GM19438 (cell line): ENCODE data around the gene MRPS17.
"Not testable (repeated sequence)": the region's sequence is repeated elsewhere in the genome, so short reads cannot be mapped to it uniquely, and the experiment has no call there.

Experiments
- ATAC-seq: cut with Tn5 transposase; IDR thresholded peaks from one replicate; pipeline ENCODE4 v1.9.1; 2021; ENCODE audit warnings: low read depth; ENCODE audit not compliant: unreplicated experiment

Gene MRPS17

DNA sequence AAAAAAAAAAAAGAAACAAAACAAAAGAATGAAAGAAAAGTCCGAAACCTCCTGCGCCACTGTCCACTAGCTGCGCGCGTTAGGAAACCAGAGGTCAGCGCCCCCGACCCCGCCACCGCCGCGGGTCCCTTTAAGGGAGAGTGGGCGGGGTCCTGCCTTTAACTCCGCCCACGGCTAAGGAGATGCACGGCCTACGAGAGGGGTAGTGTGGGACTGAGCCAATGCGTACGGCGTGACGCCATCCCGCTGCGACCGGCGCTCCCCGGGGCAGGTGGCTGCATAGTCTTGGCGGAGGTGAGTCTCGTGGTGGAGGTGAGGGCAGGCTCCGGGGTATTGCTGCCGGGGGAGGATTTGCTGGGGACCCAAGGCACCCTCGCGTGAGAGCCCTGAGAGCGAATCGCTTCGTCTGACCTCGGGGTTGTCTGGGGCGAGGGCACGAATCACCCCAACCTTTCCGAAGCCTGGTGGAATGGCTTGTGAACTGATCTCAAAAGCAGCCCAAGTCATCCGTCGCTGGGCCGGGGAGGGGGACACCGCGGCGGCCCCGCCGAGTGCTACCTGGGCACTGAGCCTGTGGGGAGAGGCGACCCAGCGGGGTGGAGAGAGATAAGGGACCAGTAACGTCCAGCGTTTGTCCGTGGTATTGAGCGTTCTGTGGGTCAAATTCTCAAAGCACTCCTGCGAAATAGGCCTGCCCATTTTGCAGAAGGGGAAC lies at the start of gene MRPS17:
Gene MRPS17, plus strand, starts transcription at position 241 of the 715 bp plus-strand sequence. CDS start 1,319 bp downstream, outside the sequence.
- peak; percentile 100 for ATAC-seq

DNA sequence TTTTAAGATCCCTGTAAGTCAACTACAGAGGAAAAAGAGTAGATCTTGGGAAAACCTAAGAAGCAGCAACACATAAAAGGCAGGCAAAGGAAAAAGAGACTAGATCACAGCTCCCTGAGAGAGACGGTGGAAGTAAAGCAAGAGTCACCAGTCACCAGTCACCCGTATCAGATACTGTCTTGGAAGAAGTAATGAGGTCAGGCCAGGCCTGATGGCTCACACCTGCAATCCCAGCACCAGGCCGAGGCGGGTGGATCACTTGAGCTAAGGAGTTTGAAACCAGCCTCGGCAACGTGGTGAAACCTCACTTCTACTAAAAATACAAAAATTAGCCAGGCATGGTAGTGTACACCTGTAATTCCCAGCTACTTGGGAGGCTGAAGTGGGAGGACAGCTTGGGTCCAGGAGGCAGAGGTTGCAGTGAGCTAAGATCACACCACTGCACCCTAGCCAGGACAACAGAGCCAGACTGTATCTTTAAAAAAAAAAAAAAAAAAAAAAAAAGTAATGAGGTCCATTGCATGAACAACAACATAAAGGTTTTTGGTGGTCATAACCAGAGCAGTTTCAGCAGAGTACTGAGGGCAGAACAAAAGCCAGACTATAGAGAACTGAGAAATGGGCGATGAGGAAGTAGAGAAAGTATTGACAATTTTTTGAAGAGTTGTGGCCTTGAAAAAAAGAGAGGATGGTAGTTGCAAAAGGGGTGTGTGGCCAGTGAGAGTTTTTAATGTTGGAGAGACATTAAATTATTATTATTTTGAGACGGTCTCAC lies 47.5 kb upstream of the MRPS17 start:
- ATAC-seq, result no peak

DNA sequence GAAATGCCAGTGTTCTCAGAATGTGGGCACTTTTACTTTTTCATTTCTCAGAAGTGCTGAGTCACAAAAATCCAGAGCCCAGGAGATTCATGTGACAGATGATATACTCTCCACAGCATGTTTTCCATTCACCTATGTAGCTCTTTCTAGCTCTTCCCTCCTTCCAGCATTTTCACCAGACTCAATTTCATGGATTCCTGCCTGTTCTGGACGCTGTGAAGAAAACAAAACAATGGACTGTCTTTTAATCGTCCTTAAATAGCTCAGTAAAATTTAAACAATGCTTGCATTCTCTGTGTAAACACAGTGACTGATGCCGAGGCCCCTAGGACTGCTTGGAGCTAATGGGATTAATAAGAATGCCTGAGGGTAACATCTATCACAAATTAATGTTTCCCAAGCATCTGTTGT lies 38.9 kb upstream of the MRPS17 start:
- ATAC-seq, result no peak

DNA sequence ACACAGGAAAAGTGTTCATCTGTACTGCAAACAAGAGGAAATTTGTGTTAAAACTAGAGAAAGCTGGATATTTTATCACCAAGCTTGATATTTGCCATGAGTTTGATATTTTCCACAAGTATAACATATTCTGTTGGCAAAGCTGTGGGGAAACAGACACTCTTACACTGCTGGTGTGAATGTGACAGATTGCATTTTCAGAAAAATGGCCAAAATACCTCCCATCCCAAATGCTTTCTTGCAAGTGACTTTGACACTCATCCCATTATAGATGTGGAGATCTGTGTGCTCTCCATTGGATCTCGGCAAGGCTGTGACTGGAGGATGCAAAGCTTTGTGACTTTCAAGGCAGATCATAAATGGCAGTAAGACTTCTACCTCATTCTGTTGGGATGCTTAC lies 33.9 kb upstream of the MRPS17 start:
- no peak for ATAC-seq

DNA sequence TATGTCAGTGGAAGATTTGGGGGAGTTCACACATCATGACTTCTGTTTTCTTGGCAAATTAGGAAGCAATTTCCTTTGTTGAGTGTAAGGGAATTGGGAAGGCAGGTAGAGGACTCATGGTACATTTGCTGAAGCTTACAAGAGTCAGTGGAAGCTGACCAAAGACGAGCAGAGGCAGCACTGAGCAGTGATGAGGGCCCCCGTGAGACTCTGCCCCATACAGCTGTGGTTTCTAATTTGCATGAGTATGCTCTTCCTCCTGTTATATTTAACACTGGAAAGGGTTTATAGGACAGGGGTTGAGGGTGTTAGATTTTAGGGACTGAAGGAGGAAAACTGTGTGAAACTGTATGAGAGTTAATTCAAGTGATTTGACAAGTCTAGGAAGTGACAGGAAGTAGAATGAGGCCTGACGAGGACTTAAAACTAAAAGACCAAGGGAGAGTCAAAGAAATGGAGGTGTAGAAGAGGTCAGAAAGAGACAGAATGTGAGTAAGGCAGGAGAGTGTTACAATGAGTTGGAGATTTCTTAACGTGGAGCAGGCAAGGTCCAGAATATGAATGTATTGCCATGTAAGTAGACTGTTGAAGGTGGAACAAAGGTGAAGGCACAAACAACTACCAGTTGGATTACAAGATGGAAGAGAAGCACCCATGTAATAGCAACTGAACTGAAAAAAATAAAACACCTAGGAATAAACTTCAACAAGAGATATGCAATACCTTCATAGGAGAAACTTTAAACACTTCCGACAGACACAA lies 23.5 kb upstream of the MRPS17 start:
- no peak for ATAC-seq

DNA sequence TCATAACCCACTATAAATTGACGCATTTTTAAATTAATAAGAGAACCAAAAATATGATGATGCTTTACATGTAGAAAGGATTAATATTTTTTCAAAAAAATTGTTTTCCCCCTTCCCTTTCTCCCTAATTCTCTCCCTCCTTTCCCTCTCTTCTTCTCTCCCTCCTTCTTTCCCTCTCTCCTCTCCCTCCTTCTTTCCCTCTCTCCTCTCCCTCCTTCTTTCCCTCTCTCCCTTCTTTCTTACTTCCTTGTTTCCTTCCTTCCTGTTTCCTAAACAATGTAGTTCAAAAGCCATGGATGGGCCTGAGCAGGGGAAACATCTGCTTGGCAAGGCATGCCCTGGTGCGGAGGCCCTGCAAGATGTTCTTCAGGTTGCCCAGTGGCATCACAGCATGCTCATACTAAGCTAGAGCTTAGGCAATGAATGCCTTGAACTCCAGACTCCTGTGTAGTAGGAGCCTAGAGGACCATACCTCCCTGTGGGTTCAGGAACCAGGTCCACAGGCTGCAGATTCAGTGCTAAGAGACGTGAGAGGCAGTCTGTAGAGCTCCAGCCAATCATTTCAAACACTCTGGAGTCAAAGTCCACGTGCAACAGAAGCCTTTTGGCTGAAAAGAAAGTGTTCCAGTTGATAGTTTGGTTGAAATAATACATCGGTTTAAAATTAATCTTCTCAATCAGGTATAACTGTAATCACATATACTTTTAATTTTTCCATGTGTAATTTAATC lies 20.1 kb upstream of the MRPS17 start:
- no peak for ATAC-seq

DNA sequence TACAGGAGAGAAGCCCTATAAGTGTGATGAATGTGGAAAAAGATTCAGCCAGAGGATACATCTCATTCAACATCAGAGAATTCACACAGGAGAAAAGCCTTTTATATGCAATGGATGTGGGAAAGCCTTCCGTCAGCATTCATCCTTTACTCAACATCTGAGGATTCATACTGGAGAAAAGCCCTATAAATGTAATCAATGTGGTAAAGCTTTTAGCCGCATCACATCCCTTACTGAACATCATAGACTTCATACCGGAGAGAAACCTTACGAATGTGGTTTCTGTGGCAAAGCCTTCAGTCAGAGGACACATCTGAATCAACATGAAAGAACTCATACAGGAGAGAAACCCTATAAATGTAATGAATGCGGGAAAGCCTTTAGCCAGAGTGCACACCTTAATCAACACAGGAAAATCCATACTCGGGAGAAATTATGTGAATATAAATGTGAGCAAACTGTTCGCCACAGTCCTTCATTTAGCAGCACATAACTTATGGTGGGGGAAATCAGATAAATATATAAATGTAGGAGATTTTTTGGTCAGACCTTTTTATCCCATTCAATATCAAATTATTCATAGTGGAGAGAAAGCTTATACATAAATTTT lies 12.1 kb upstream of the MRPS17 start:
- no peak for ATAC-seq

DNA sequence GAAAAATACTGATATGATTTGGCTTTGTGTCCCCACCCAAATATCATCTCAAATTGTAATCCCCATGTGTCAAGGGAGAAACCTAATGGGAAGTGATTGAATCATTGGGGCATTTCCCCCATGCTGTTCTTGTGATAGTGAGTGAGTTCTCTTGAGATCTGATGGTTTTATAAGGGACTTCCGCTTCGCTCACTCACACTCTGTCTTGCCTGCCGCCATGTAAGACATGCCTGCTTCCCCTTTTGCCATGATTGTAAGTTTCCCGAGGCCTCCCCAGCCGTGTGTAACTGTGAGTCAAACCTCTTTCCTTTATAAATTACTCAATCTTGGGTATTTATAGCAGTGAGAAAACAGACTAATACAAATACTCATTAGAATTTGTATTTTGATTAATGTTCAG lies 5.1 kb upstream of the MRPS17 start:
- ATAC-seq, result no peak

DNA sequence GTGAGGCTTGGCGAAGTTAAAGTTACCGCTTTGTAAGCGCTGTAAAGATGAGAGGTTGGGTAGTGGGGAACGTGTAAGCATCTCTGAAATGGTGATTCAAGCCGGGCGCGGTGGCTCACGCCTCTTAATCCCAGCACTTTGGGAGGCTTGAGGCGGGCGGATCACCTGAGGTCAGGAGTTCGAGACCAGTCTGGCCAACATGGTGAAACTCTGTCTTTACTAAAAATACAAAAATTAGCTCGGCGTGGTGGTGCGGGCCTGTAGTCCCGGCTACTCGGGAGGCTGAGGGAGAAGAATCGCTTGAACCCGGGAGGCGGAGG lies 635 bp downstream of the MRPS17 start:
- not testable (repeated sequence) for ATAC-seq

DNA sequence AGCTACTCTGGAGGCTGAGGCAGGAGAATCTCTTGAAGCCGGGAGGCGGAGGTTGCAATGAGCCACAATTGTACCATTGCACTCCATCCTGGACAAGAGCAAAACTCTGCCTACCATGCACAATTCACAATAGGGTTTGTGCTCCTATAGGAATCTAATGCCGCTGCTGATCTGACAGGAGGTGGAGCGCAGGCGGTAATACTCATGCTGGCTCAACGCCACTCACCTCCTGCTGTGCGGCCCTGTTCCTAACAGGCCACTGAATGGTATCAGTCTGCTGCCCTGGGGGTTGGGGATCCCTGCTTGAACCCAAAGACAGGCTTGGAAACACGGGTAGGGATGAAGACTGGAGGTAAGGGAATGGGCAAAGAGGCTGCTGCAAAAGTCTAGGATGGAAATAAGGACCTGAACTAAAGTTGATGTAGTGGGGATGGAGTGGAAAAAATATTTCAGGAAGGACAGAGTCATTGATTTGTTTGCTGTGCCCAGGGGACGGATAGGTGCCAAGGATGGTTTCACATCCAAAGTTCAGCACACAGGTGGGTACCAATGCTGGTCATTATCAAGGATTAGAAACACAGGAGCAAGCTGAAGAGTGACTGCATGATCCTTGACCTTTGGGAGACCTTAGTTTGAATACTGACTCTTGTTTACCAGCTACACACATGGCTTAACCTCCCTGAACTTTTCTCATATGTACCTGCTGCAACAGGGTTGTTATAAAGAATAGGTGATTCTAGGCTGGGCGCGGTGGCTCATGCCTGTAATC lies 2.2 kb downstream of the MRPS17 start:
- no peak for ATAC-seq

DNA sequence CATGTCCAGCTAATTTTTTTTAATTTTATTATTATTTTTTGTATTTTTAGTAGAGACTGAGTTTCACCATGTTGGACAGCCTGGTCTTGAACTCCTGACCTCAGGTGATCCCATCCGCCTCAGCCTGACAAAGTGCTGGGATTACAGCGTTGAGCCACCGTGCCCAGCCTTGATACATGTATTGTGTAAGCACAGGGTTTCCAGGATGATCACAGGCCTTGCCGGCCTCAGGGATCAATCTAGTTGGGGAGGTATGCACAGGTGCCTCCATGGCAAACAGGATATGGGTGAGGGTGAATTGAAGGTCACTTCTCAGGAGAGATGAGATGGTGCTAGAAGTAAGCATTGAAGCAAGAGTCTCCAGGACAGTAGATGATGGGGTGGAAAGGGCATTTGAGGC lies 5.5 kb downstream of the MRPS17 start:
- no peak for ATAC-seq

DNA sequence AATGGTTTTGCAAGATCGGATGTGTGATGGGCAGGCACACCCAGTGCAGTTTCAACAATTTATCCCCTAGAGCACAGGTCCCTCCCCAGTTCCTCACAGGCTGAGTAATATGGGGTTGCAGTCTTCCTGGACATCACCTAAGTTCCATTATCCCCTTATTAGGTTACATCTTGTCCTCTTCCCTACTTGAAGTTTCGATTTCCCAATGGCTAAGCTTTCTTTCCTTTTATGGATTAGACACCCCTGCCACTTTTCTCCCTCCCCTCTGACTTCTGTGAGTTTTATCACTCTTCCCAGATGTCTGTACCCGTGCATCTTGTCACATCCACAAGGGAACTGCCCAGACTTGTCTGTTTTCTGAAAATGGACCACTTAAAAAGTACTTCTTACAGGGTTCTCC lies 10.3 kb downstream of the MRPS17 start:
- ATAC-seq, result no peak

DNA sequence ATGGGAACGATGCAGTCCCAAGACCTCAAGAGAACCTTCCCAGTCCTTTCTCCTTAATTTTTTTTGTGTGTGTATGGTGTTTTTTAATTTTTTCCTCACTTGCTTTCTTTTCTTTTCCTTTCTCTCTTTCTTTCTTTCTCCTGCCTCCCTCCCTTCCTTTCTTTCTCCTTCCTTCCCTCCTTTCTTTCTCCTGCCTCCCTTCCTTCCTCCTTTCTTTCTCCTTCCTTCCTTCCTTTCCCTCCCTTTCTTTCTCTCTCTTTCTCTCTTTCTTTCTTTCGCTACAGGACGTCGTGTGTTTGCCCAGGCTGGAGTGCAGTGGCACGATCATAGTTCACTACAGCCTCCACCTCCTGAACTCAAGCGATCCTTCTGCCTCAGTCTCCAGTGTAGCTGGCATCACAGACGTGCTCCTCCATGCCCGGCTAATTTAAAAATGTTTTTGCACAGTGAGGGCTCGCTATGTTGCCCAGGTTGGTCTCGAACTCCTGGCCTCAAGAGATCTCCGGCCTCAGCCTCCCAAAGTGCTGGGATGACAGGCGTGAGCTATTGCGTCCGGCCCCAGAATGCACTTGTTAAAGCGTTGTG lies 12.0 kb downstream of the MRPS17 start:
- no peak for ATAC-seq

DNA sequence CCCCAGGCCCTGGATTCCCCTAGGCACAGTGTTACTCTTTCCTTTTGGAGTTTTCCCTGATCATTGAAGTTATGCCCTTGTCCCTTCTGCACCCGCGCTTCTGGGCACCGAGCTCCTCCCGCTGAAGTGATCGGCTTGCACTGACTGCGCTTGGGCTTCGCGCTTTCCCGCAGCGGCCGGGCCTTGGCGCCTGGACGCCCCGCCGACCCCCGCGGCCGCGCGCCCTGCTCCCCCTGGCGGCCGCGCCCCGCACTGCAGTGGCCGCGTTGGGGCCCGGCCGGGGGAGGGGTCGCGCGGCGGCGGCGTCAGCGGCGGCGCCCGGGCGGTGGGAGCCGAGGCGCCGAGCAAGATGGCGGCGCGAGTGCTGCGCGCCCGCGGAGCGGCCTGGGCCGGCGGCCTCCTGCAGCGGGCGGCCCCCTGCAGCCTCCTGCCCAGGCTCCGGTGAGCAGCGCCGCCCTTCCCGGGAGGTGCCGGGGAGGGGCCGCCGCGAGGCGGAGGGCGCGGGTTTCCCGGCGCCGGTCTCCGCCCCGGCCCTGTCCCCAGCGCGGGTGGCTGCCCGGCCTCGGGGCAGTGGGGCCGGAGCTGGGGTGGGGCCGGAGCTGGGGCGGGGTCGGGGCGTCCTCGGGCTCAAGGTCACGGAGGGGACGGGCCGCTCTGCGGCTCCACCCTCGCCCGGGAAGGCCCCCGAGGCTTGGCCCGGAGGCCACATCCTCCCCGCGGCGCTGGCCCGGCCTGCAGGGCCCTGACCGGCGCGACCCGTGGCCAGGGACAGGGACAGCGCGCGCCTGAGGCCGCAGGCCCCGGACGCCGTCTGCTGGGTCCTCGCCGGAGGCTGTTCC lies 12.8 kb downstream of the MRPS17 start, which contains the start of gene NIPSNAP2:
Gene NIPSNAP2, plus strand, starts transcription at position 325 of the 839 bp plus-strand sequence. Its CDS starts 25 bp downstream, at position 350.
- ATAC-seq, result peak; percentile 72

DNA sequence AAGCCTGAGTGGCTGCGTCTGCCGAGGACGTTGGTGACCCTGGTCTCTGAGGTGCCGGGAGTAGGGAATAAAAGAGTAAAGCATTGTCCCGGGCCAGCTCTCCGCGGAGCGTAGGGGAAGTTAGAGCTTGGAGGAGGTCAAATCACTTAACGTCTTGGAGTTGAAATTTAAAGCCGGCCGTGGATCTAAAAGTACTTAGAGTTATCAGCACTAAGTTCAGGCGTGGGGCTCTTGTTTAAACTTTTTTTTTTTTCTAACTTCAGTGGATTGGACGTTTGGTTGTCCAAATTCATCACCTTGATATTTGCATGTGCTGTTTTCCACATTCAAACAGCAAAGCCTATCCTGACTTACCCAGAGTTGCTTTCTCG lies 13.4 kb downstream of the MRPS17 start:
- ATAC-seq, result no peak

DNA sequence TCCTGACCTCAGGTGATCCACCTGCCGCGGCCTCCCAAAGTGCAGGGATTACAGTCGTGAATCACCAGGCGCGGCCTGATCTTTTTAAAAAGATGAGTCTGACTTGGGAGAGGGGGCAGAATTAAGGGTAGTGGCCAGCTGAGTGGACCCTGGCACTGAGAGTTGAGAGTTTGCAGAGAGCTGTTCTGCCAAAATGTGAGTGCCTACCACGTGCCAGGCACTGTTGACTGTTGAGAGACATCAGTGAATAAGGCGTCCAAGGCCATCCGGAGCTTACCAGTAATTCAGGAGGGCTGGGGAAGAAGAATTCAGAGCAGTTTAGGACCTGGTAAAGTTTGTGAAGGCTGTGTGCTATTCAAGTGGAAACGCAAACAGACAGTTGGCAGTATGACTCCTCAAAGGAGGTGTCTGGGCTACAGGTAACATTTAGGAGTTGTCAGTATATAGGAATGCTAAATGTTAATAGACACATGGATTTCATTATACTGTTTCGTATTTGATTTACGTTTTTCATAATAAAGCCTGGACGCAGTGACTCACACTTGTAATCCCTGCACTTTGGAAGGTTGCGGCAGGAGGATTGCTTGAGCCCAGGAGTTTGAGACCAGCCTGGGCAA lies 14.2 kb downstream of the MRPS17 start:
- no peak for ATAC-seq

DNA sequence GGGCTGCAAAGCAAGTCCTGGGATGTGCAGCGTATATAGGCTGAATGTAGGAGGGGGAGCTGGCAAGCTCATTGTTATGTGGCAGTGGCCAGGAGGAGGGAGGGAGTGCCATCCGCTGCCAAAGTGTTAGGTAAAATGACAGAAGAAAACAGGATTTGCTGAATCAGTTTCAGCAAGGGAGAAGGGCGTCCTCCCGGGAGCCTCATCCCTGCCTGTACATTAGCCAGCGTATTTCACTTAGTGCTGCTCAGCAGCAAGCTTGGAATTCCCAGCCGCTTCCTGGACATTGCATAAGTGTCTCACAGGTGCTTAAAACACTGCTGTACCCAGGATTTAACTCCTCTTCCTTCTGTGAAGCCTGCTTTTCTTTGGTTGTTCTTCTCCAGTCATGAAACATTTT lies 15.2 kb downstream of the MRPS17 start:
- no peak for ATAC-seq

DNA sequence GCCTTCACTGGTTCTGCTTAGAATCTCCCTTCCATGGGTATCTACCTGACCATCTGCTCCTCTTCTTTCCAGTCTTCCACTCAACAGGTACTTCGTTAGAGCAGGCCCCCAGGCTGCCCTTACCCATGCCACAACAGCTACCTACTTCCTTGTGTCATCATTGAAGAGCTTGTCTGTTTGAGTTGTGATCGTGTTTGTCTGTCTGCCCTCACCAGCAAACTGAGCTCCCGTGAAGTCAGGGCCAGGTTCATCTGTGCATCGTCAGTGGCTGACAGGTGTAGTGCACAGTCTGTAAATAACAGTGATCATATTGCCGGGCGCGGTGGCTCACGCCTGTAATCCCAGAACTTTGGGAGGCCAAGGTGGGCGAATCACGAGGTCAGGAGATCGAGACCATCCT lies 17.7 kb downstream of the MRPS17 start:
- ATAC-seq, result no peak
